T-cell (primary cell): ENCODE measurements around the gene TRIOBP. TPM values are rescaled to one million over a fixed set of nuclear protein-coding genes. Genes with fewer than 3 reads are reported as not detected.

Experiments used
- ATAC-seq, 4 experiments: fragments of 200-7000 bp in 3 of 4; fragments of 150-1000 bp in 1 of 4; cut with Tn5 transposase; replicated peaks in 1 of 4; 1 replicate in 3 of 4; 2 replicates in 1 of 4; pipeline ENCODE4 v1.10.0; 2021; ENCODE audit warnings: moderate library complexity in 3 of 4, mild to moderate bottlenecking in 2 of 4, moderate number of reproducible peaks in 1 of 4
- CTCF ChIA-PET, 2 donors: fragments of 300-600 bp; sonication (Branson Sonifier 250); formaldehyde crosslinking; loops; one replicate each; lab custom pipeline; 2022; ENCODE audit warnings: antibody characterized with exemption in 2 of 2; lab: Charles Lee
- POLR2A ChIA-PET, 2 donors: fragments of 300-600 bp; sonication (Branson Sonifier 250); formaldehyde crosslinking; loops; one replicate each; lab custom pipeline; 2022; ENCODE audit warnings: antibody characterized with exemption in 2 of 2; lab: Charles Lee
- DNase-seq, 35 experiments: peaks; one replicate each; pipeline versions ENCODE4 v3.0.0 to v3.0.0-alpha.2; 2013 to 2023
- H3K27ac ChIP-seq: one replicate; pipeline ENCODE4 v1.5.1; 2013; ENCODE audit warnings: low read length
- H3K27me3 ChIP-seq, 2 experiments: replicated peaks in 1 of 2; 1 replicate in 1 of 2; 2 replicates in 1 of 2; pipeline versions ENCODE4 v1.6.1 to v1.7.0; 2013; ENCODE audit warnings: low read length in 1 of 2, mixed read lengths in 1 of 2; ENCODE audit not compliant: control insufficient read depth in 2 of 2, insufficient read depth in 2 of 2; ENCODE audit errors: extremely low read depth in 1 of 2
- H3K36me3 ChIP-seq, 2 donors: 1 replicate in 1 of 2; 2 replicates in 1 of 2; pipeline versions ENCODE4 v1.6.1 to v1.7.0; 2013; ENCODE audit warnings: low read length in 1 of 2; ENCODE audit not compliant: control insufficient read depth in 2 of 2, insufficient read depth in 1 of 2; ENCODE audit errors: extremely low read depth in 1 of 2
- H3K4me1 ChIP-seq, 2 experiments: 1 replicate in 1 of 2; 2 replicates in 1 of 2; pipeline versions ENCODE4 v1.6.1 to v1.7.0; 2013; ENCODE audit warnings: low read length in 2 of 2, mixed read lengths in 1 of 2; ENCODE audit not compliant: insufficient read depth in 2 of 2, control insufficient read depth in 1 of 2; ENCODE audit errors: extremely low read depth in 1 of 2
- H3K4me3 ChIP-seq, 2 donors: 1 replicate in 1 of 2; 2 replicates in 1 of 2; pipeline versions ENCODE4 v1.5.1 to v1.7.0; 2013; ENCODE audit warnings: mild to moderate bottlenecking in 2 of 2, low read length in 1 of 2, moderate library complexity in 1 of 2; ENCODE audit not compliant: control insufficient read depth in 1 of 2; ENCODE audit errors: extremely low read depth in 1 of 2
- H3K9me3 ChIP-seq: 2 replicates; pipeline ENCODE4 v1.7.0; 2013
- H3K27ac Mint-ChIP-seq, 2 donors: one replicate each; pipeline ENCODE4 v1.8.0; 2020 to 2021; ENCODE audit warnings: mild to moderate bottlenecking in 2 of 2, mixed read lengths in 2 of 2
- H3K27me3 Mint-ChIP-seq, 2 donors: one replicate each; pipeline ENCODE4 v1.8.0; 2021 to 2022; ENCODE audit warnings: mixed read lengths in 2 of 2
- H3K36me3 Mint-ChIP-seq: one replicate; pipeline ENCODE4 v1.8.0; 2021; ENCODE audit warnings: mixed read lengths
- H3K4me1 Mint-ChIP-seq, 3 donors: one replicate each; pipeline ENCODE4 v1.8.0; 2020 to 2022; ENCODE audit warnings: mixed read lengths in 3 of 3, mild to moderate bottlenecking in 1 of 3
- H3K4me3 Mint-ChIP-seq, 3 donors: one replicate each; pipeline ENCODE4 v1.8.0; 2020 to 2022; ENCODE audit warnings: mild to moderate bottlenecking in 3 of 3, mixed read lengths in 3 of 3, moderate library complexity in 3 of 3
- H3K9me3 Mint-ChIP-seq, 3 donors: one replicate each; pipeline ENCODE4 v1.8.0; 2020 to 2022; ENCODE audit warnings: mixed read lengths in 3 of 3
- WGBS: methylation state at CpG from one replicate; pipeline ENCODE4 v1.1.5; 2013; ENCODE audit warnings: missing lambda C conversion rate; ENCODE audit not compliant: insufficient coverage; 5-methylcytosine and 5-hydroxymethylcytosine counted together
- total RNA-seq, 35 experiments: library from RNA in 6 of 35; stranded (reverse) in 6 of 35; fragments of 120-200 nt in 1 of 35; gene quantifications; one replicate each; pipeline versions ENCODE4 v1.2.1 to v1.2.4 and lab custom pipeline; 2013 to 2026

TRIOBP gene
- total RNA-seq, 5 donors from 2014 or later (not counting 1 experiment from before 2014, with no cell fraction given): 14.5 to 36.8 (median 31.1) TPM

DNA sequence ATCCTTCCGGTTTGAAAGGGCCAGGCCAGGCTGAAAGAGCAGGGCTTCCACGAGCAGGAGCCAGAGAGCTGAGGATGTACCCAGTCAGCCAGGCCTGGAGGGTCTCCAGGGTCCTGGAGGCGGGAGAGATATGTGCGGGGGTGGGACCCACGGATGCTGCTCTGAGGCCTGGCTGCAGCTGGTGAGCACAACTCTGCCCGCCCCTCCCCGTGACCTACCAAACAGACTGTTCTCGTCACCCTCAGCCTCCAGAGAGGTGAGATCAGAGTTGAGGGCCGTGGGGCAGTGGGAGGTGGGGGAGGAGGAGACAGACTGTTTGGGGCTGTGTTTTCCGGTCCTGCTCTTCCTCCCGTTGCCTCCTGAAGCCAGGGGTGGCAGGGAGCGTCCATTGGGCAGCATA, 42.2 kb downstream of the TRIOBP start:
- peaks cover 0 to 5% (median 3%) of the 10 kb centered on the region in 3 donors for H3K4me1 Mint-ChIP-seq
- Histone ChIP-seq H3K36me3 (no peaks in the 10 kb centered on the region), H3K4me3 (no peak overlapping the region), H3K27ac (no peak overlapping the region), H3K9me3 (no peaks in the 10 kb centered on the region), H3K27me3 (peaks cover 0 to 39% of the 10 kb centered on the region in 2 experiments), H3K4me1 (peaks cover 2 to 12% of the 10 kb centered on the region in 2 experiments)
- no peak for DNase-seq
- no peaks in the 10 kb centered on the region for H3K36me3 Mint-ChIP-seq
- no peak overlapping the region for H3K27ac Mint-ChIP-seq
- no peak overlapping the region for H3K4me3 Mint-ChIP-seq
- H3K9me3 Mint-ChIP-seq: no peaks in the 10 kb centered on the region
- H3K27me3 Mint-ChIP-seq: peaks cover 4% of the 10 kb centered on the region in 2 donors
- ATAC-seq: no peak
- 92% methylated on average over 5 of the region's 12 CpGs for WGBS
- ChIA-PET CTCF (no interaction called here), POLR2A (interaction anchor here in 1 of 2 donors (0.5 kb wide), 1 partner anchor 1245 kb away, joined by 7 read pairs; no protein-coding TSS in a partner anchor)

DNA sequence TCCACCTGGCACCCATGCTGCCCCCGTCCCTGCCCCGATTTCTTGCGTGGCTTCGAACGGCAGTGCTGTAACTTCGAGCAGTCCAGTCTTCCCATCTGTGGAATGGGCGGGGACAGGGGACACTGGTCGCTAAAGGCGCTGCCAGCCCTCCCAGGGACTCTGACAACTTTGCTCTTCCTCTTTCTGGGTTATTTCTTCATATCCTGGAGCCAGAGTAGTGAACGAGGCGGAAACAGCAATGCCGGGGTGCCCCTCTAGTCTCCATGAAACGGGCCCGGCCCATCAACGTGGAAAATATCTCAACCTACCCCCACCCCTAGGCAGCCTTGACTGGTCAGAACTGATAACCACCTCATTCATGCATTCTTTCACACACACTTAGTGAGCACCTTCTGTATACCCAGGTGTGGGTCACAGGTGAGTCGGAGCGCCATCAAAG, 42.8 kb downstream of the TRIOBP start:
- H3K36me3 Mint-ChIP-seq: no peaks in the 10 kb centered on the region
- H3K4me3 Mint-ChIP-seq: no peak overlapping the region
- Histone ChIP-seq H3K36me3 (no peaks in the 10 kb centered on the region), H3K4me3 (no peak overlapping the region), H3K9me3 (no peaks in the 10 kb centered on the region), H3K27me3 (peaks cover 0 to 39% of the 10 kb centered on the region in 2 experiments), H3K27ac (no peak overlapping the region), H3K4me1 (peaks cover 2 to 12% of the 10 kb centered on the region in 2 experiments)
- H3K4me1 Mint-ChIP-seq: peaks cover 0 to 5% (median 3%) of the 10 kb centered on the region in 3 donors
- WGBS: 76% methylated on average over 14 of the region's 17 CpGs
- ATAC-seq (no peak), DNase-seq (peak in 1 of 35 experiments; percentile 25)
- CTCF ChIA-PET: no interaction called here
- POLR2A ChIA-PET: no interaction called here
- H3K27me3 Mint-ChIP-seq: peaks cover 4% of the 10 kb centered on the region in 2 donors
- no peaks in the 10 kb centered on the region for H3K9me3 Mint-ChIP-seq
- H3K27ac Mint-ChIP-seq: no peak overlapping the region

DNA sequence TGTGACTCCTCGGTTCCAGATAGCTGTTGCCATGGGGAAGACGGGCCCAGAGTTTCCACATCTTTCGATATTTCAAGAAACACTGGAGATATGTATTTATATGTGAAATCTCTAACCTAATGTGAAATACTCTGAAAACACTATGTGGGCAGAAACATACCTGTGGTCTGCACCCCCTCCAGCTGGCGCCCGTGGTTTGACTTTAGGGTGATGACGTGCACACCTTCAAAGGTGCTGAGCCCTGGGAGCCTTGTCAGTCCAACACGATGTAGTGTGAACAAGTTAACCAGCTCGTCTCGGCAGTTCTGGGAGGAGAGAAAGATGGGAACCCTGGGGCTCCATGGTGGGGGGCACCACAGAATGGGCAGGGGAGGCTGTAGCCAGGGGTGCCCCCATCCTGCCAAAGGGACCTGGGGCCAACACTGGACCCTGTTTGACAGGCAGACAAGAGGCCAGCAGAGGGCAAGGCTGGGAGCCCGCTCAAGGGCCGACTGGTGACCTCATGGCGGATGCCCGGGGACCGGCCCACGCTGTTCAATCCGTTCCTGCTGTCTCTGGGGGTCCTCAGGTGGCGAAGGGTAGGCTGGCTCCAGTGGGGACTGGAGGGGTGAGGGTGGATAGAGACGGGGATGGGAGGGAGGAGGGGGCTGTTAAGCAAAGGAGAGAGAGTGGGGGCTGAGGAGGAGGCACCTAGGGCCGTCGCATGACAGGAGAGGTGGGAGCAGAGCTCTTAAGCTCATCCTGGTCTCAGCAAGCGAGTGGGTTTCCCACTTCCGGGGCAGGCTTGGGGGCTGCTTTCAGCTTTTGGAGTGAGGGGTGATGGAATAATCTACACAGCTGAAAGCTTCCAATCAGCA, 43.8 kb downstream of the TRIOBP start:
- peak in 18 of 35 experiments; percentile 9 to 68 (median 30) for DNase-seq
- Mint-ChIP-seq H3K4me1 (peaks cover 7 to 12% (median 10%) of the 10 kb centered on the region in 3 donors), H3K27ac (no peak overlapping the region), H3K4me3 (no peak overlapping the region), H3K36me3 (no peaks in the 10 kb centered on the region), H3K9me3 (no peaks in the 10 kb centered on the region), H3K27me3 (peaks cover 4% of the 10 kb centered on the region in 2 donors)
- Histone ChIP-seq H3K27me3 (peaks cover 0 to 32% of the 10 kb centered on the region in 2 experiments), H3K9me3 (no peaks in the 10 kb centered on the region), H3K36me3 (no peaks in the 10 kb centered on the region), H3K27ac (no peak overlapping the region), H3K4me3 (no peak overlapping the region), H3K4me1 (peaks cover 2 to 18% of the 10 kb centered on the region in 2 experiments)
- ChIA-PET CTCF (no interaction called here), POLR2A (interaction anchor here in 1 of 2 donors (0.6 kb wide), 1 partner anchor 176 kb away, joined by 7 read pairs; no protein-coding TSS in a partner anchor)
- 84% methylated on average over 13 of the region's 22 CpGs for WGBS
- ATAC-seq: peak in 1 of 4 experiments; percentile 86

- H3K27ac Mint-ChIP-seq: no peak overlapping the region
- Histone ChIP-seq H3K4me1 (peaks cover 2 to 19% of the 10 kb centered on the region in 2 experiments), H3K27me3 (peaks cover 0 to 28% of the 10 kb centered on the region in 2 experiments), H3K9me3 (no peaks in the 10 kb centered on the region), H3K36me3 (no peaks in the 10 kb centered on the region), H3K4me3 (no peak overlapping the region), H3K27ac (no peak overlapping the region)
- H3K4me3 Mint-ChIP-seq: no peak overlapping the region
- ATAC-seq: no peak
- no peaks in the 10 kb centered on the region for H3K9me3 Mint-ChIP-seq
- ChIA-PET POLR2A (interaction anchor here in 1 of 2 donors (0.6 kb wide), 1 partner anchor 176 kb away, joined by 7 read pairs; no protein-coding TSS in a partner anchor), CTCF (no interaction called here)
- DNase-seq: no peak
- peaks cover 7 to 13% (median 10%) of the 10 kb centered on the region in 3 donors for H3K4me1 Mint-ChIP-seq
- WGBS: 92% methylated on average over 4 of the region's 9 CpGs
- no peaks in the 10 kb centered on the region for H3K36me3 Mint-ChIP-seq
- peaks cover 4% of the 10 kb centered on the region in 2 donors for H3K27me3 Mint-ChIP-seq
Observed at GRCh38 chr22:37741312-37741795, 44.5 kb downstream of the TRIOBP start.

- Mint-ChIP-seq H3K4me1 (peaks cover 13 to 14% (median 13%) of the 10 kb centered on the region in 3 donors), H3K27me3 (peaks cover 4% of the 10 kb centered on the region in 2 donors), H3K36me3 (no peaks in the 10 kb centered on the region), H3K4me3 (no peak overlapping the region), H3K27ac (no peak overlapping the region), H3K9me3 (no peaks in the 10 kb centered on the region)
- CTCF ChIA-PET: no interaction called here
- no peak for ATAC-seq
- Histone ChIP-seq H3K27ac (no peak overlapping the region), H3K9me3 (no peaks in the 10 kb centered on the region), H3K27me3 (peaks cover 0 to 21% of the 10 kb centered on the region in 2 experiments), H3K36me3 (no peaks in the 10 kb centered on the region), H3K4me3 (no peak overlapping the region), H3K4me1 (peaks cover 3 to 32% of the 10 kb centered on the region in 2 experiments)
- WGBS: 80% methylated on average over 6 of the region's 16 CpGs
- DNase-seq: no peak
- POLR2A ChIA-PET: no interaction called here
Observed at GRCh38 chr22:37742376-37743171, 45.7 kb downstream of the TRIOBP start.

GRCh38 chr22:37744589-37744988, 47.7 kb downstream of the TRIOBP start:
- CTCF ChIA-PET: no interaction called here
- peaks cover 0 to 7% of the 10 kb centered on the region in 2 experiments for H3K27me3 ChIP-seq
- H3K4me1 ChIP-seq: peaks cover 2 to 39% of the 10 kb centered on the region in 2 experiments
- Mint-ChIP-seq H3K27ac (no peak overlapping the region), H3K36me3 (no peaks in the 10 kb centered on the region), H3K4me3 (peak overlapping the region; percentile 85 to 87 (median 86)), H3K4me1 (peaks cover 25 to 30% (median 29%) of the 10 kb centered on the region in 3 donors), H3K9me3 (no peaks in the 10 kb centered on the region), H3K27me3 (no peaks in the 10 kb centered on the region)
- POLR2A ChIA-PET: no interaction called here
- H3K27ac ChIP-seq: no peak overlapping the region
- no peak overlapping the region for H3K4me3 ChIP-seq
- no peaks in the 10 kb centered on the region for H3K9me3 ChIP-seq
- no peaks in the 10 kb centered on the region for H3K36me3 ChIP-seq
- DNase-seq (no peak), ATAC-seq (no peak)
- WGBS: 100% methylated on average over 5 of the region's 6 CpGs
